Brain pericyte (primary cell): ENCODE measurements around the gene POLRMT.
"Not testable (repeated sequence)": the region's sequence is repeated elsewhere in the genome, so short reads cannot be mapped to it uniquely, and the experiment has no call there.

Experiments used
- DNase-seq: peaks from one replicate; pipeline ENCODE4 v3.0.0-alpha.2; 2012; ENCODE audit warnings: low read depth, low spot score

Gene POLRMT

GRCh38 chr19:611481-611868 lies 21.9 kb downstream of the POLRMT start:
- no peak for DNase-seq

DNA sequence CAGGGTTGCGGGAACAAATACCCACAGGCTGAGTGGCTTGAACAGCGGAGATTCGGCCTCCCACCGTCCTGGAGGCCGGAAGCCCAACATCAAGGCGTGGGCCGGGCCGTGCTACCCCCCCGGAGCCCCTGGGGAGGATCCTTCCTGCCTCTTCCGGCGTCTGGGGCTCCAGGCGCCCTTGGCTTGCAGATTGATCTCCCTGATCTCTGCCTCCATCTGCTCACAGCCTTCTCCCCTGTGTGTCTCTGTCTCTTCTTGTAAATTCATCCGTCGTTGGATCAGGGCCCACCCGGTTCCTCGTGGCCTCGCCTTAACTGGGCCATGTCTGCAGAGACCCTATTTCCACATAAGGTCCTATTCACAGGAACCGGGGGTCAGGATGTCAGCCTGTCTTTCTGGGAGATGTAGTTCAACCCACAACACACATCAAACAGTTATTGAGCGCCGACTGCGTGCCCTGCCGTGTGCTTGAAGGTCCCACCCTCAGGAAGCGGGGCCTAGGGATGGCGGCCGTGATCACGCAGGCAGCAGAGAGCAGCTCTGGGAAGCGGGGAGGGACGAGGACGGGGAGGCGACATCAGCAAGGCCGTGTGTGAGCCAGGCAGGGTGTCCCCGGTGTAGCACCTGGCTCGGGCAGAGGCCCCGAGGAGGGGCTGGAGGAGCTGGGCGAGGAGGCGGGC lies 22.4 kb downstream of the POLRMT start:
- DNase-seq, result peak; percentile 92

DNA sequence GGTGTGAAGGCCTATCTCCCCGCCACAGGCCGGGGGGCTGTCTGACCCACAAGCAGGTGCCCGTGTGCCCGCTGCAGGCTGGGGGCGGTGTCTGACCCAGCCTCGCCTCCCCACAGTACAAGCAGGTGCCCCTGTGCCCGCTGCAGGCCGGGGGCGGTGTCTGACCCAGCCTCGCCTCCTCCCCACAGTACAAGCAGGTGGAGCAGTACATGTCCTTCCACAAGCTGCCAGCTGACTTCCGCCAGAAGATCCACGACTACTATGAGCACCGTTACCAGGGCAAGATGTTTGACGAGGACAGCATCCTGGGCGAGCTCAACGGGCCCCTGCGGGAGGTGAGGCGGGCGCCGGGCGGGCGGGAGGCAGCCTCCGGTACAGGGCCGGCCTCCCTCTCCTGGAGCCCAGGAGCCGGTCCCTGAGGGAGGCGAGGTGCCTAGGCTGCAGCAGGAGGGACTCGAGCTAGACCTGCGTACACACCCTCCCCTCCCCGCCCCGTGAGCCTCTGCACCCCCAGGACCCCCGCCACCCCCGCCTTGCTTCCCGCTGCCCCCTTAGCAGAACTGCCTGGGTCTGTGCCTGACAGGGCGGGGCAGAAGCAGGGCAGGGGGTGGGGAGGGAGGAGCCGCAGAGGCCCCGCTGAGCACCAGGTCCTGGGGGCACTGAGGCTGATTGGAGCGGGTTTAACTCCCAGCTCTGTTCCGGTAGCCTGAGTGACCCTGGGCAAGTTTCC lies 23.1 kb downstream of the POLRMT start:
- DNase-seq, result no peak

- no peak for DNase-seq
Observed at GRCh38 chr19:609004-609346, 24.4 kb downstream of the POLRMT start.

DNA sequence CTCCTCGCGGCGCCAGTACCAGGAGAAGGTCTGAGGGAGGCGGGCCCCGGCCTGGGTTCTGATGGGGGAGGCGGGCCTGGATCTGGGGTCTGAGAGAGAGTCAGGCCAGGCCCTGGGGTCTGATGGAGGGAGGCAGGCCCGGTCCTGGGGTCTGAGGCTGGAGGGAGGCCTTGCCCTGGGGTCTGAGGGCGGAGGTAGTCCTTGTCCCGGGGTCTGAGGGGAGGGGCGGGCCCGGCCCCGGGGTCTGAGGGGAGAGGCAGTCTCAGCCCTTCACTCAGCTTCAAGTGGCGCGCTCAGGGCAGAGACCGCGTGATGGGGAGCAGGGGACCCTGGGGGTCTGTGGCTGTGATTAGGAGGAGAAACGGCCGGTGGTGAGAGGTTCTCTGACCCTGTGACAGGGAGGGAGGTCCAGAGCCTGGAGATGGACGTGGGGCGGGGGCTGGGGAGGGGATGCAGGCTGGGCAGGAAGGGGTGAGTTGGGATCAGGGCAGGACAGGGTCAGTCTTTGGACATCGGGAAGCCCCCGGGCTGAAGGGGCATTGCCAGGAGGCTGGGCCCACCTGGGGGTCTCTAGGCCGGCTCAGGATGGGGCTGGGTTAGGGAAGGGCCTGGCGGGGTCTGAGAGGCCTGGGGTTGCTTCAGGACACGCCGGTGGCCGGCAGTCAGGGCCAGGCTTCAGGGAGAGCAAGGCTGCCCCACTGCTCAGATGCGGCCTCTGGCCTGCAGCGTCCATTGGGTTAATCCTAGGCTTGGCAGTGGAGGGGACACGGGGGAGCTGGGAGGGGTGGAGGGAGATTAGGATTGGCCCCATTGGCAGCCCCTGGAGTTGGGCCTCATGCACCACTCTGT lies 25.0 kb downstream of the POLRMT start:
- DNase-seq, result no peak

GRCh38 chr19:607301-608154 lies 25.8 kb downstream of the POLRMT start:
- no peak for DNase-seq

- not testable (repeated sequence) for DNase-seq
Observed at GRCh38 chr19:605061-605971, 28.0 kb downstream of the POLRMT start.

DNA sequence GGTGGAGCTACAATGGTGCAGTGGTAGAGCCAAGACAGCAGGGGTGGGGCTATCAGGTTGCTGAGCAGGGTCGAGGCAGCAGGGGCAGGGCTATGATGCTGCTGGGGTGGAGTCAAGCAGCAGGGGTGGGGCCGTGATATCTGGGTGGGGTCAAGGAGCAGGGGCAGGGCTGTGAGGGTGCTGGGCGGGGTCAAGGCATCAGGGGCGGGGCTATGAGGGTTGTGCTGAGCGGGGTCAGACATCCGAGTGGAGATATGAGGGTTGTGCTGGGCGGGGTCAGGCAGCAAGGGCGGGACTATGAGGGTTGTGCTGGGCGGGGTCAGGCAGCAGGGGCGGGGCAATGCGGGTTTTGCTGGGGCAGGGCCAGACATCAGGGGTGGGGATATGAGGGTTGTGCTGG lies 29.0 kb downstream of the POLRMT start:
- no peak for DNase-seq

GRCh38 chr19:603779-604178 lies 29.6 kb downstream of the POLRMT start:
- not testable (repeated sequence) for DNase-seq

DNA sequence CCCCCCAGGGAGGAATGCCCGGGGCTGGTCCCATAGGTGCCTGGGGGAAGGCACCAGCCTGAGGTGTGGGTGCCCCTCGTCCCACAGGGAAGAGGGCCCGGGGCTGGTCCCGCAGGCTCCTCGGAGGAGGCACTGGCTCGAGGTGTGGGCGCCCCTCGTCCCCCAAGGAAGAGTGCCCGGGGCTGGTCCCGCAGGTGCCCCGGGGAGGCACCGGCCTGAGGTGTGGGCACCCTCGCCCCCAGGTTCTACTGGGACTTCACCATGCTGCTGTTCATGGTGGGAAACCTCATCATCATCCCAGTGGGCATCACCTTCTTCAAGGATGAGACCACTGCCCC lies 30.1 kb downstream of the POLRMT start:
- DNase-seq, result not testable (repeated sequence)

GRCh38 chr19:602391-603301 lies 30.7 kb downstream of the POLRMT start:
- no peak for DNase-seq

DNA sequence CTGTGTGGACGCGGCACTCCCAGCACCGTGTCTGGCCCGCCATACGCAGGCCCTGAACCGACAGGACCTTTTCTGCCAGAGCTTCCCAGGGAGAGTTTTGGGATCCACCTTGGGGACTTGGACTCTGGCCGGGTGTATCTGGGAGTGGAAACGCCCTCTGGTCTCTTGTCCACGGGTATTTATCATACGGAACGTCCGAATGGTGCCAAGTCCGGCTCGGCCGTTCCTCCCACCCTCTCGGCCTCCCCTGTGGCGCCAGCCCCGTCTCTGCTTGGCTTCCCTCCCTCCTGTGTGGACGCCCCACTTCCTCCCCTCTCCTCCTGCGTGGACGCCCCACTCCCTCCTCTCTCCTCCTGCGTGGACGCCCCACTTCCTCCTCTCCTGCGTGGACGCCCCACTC lies 31.5 kb downstream of the POLRMT start:
- DNase-seq, result no peak

DNA sequence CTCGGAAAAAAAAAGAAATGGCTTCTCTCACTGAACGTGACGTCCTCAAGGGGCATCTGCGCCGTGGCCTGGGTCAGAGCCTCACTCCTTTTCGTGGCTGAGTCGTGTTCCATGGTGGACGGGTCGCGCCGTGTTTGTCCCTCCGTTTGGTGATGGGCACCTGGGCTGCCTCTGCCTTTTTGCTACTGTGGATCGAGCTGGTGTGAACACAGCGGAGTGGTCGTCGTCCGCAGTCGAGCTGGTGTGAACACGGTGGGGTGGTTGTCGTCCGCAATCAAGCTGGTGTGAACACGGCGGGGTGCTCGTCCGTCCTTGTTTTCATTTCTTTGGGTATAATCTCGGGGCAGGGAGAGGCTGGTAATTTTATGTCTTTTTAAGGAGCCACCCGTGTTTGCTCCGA lies 32.0 kb downstream of the POLRMT start:
- no peak for DNase-seq

- no peak for DNase-seq
Observed at GRCh38 chr19:597406-598315, 35.7 kb downstream of the POLRMT start.

- DNase-seq, result no peak
Observed at GRCh38 chr19:596263-596655, 37.1 kb downstream of the POLRMT start.

GRCh38 chr19:595326-596262 lies 37.7 kb downstream of the POLRMT start:
- no peak for DNase-seq

DNA sequence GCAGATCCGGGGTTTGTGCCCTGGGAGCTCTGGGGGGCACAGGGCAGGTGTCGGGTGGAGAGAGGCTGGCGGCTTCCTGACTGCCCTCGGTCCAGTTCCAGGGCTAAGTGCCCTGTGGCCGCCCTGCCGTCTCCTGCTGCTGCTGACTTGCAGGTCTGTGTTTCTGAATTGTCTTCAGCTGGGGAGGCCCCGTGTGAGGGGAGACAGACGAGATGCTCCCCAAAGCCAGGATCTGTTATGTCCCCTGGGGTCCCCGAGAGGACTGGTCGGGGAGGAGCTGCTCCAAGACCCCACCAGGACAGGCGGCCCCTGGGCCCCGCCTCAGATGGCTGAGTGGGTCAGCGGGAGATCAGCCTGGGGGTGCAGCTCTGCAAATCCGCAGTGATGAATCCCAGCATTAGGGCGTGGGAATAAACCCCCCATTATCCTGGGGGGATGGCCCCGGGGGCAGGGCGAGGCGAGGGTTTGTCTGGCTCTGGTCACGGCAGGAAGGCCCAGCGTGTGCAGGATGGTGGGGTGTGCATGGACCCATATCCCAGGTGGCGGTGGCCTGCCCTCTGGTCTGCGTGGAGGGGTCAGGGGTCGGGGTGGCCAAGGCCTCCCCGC lies 39.0 kb downstream of the POLRMT start:
- DNase-seq, result no peak
